IPS-15b (cell line): ENCODE data around the gene PPP1R3D.

Experiments
- H3K27me3 ChIP-seq: one replicate; pipeline ENCODE4 v1.6.1; 2013; ENCODE audit warnings: low read length; ENCODE audit not compliant: control insufficient read depth, insufficient read depth
- H3K36me3 ChIP-seq: one replicate; pipeline ENCODE4 v1.6.1; 2013; ENCODE audit warnings: low read length; ENCODE audit not compliant: control insufficient read depth, insufficient read depth
- H3K4me1 ChIP-seq: one replicate; pipeline ENCODE4 v1.6.1; 2013; ENCODE audit warnings: mild to moderate bottlenecking, low read length; ENCODE audit not compliant: control insufficient read depth, insufficient read depth
- H3K4me3 ChIP-seq: one replicate; pipeline ENCODE4 v1.5.1; 2013; ENCODE audit warnings: low read depth, low read length
- H3K9ac ChIP-seq: one replicate; pipeline ENCODE4 v1.6.1; 2013; ENCODE audit warnings: low read depth, mild to moderate bottlenecking, low read length
- H3K9me3 ChIP-seq: one replicate; pipeline ENCODE4 v1.6.1; 2013; ENCODE audit warnings: mild to moderate bottlenecking, low read length; ENCODE audit not compliant: control insufficient read depth, insufficient read depth

Gene PPP1R3D

GRCh38 chr20:59945731-59946130 is 5.6 kb upstream of the PPP1R3D start:
- Histone ChIP-seq H3K36me3 (no peaks in the 10 kb centered on the region), H3K4me3 (no peak overlapping the region), H3K27me3 (no peaks in the 10 kb centered on the region), H3K9me3 (no peaks in the 10 kb centered on the region), H3K4me1 (no peaks in the 10 kb centered on the region), H3K9ac (peak overlapping the region; percentile 16)

GRCh38 chr20:59945175-59945574 is 5.1 kb upstream of the PPP1R3D start:
- Histone ChIP-seq H3K36me3 (no peaks in the 10 kb centered on the region), H3K4me1 (no peaks in the 10 kb centered on the region), H3K27me3 (no peaks in the 10 kb centered on the region), H3K9ac (no peak overlapping the region), H3K9me3 (no peaks in the 10 kb centered on the region), H3K4me3 (no peak overlapping the region)

DNA sequence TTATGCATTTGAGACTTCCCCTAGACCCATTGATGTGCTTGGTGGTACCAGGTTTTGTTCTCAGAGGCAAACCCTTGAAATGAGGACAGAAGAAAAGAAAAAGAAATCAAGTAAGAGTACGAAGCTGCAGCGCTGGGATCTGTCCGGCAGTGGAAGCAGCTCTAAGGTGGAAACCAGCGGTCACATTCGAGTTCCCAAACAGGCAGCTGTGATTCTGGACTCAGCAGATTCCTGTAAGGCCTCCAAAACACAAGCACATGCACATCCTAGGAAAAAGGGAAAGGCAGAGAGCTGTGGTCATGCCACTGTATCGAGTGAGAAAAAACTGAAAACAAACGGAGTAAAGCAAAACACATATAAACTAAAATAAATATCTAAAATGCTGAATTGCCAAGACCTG is 4.6 kb upstream of the PPP1R3D start:
- Histone ChIP-seq H3K9me3 (no peaks in the 10 kb centered on the region), H3K27me3 (no peaks in the 10 kb centered on the region)

GRCh38 chr20:59942245-59942644 is 2.1 kb upstream of the PPP1R3D start:
- no peaks in the 10 kb centered on the region for H3K4me1 ChIP-seq
- H3K9me3 ChIP-seq: peaks cover 4% of the 10 kb centered on the region
- peaks cover 22% of the 10 kb centered on the region for H3K27me3 ChIP-seq
- H3K36me3 ChIP-seq: peaks cover 4% of the 10 kb centered on the region
- H3K9ac ChIP-seq: no peak overlapping the region
- H3K4me3 ChIP-seq: no peak overlapping the region

More for the DNA sequence above, 4.6 kb upstream of the PPP1R3D start:
- H3K9ac ChIP-seq: no peak overlapping the region
- H3K4me3 ChIP-seq: no peak overlapping the region
- H3K36me3 ChIP-seq: no peaks in the 10 kb centered on the region
- no peaks in the 10 kb centered on the region for H3K4me1 ChIP-seq

- H3K36me3 ChIP-seq: peaks cover 4% of the 10 kb centered on the region
These were observed 820 bp upstream of the PPP1R3D start for GRCh38 chr20:59940956-59941294.

DNA sequence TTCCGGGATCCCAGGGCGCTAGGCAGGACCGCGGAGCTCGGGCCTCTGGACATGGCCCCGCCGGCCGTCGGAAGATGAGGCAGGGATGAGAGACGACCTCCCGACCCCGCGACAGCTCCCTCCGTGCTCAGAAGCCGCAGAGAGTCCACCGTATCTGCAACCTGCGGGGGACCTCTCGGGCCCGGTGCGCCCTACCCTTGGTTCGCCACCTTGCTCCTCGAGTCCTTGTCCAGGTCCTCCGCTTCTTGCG is 301 bp downstream of the PPP1R3D start:
- Histone ChIP-seq H3K27me3 (peaks cover 41% of the 10 kb centered on the region), H3K9ac (peak overlapping the region; percentile 41), H3K4me1 (no peaks in the 10 kb centered on the region), H3K4me3 (peak overlapping the region; percentile 98), H3K9me3 (peaks cover 4% of the 10 kb centered on the region), H3K36me3 (peaks cover 4% of the 10 kb centered on the region)

More at GRCh38 chr20:59940956-59941294, 820 bp upstream of the PPP1R3D start:
- Histone ChIP-seq H3K4me3 (peak overlapping the region; percentile 98), H3K9me3 (peaks cover 4% of the 10 kb centered on the region), H3K27me3 (peaks cover 29% of the 10 kb centered on the region), H3K9ac (peak overlapping the region; percentile 95), H3K4me1 (no peaks in the 10 kb centered on the region)

DNA sequence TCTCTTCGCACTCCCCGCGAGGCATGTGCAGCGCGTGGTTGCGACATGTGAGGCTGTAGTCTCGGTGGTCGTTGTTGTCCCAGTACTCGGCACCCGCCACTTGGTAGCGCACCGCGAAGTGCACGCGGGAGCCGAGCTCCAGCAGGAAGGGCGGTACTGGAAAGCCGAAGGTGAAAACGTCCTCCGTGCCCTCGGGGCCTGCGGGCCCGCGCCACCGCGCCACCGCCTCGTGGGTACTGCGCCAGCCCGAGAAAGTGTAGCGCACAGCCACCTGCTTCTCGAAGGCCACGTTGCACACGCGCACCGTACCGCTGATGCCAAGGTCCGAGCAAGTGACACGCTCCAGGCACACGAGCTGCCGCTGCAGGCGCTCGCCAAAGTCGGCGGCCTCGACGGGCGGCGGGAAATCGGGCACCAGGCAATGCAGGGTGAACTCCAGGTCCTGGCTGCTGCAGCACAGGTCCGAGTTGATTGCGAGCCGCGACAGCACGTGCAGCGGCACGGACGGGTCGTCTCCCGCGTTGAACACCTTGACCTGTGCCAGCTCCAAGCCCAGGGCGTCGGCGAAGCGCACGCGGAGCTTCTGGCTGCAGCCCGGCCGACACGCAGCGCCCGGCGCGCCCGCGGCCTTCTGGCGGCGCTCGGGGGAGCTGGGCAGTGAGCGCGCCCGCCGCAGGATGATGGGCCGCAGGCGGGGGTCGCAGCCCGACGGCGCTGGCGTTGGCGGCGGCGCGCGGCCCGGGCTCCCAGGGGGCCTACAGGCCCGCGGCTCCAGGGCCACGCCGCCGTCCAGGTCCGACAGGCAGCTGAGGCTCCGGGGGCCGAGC is 840 bp downstream of the PPP1R3D start:
- peaks cover 46% of the 10 kb centered on the region for H3K27me3 ChIP-seq
- H3K4me1 ChIP-seq: no peaks in the 10 kb centered on the region
- H3K4me3 ChIP-seq: peak overlapping the region; percentile 98
- H3K9ac ChIP-seq: peak overlapping the region; percentile 41
- H3K9me3 ChIP-seq: peaks cover 4% of the 10 kb centered on the region
- peaks cover 4% of the 10 kb centered on the region for H3K36me3 ChIP-seq

DNA sequence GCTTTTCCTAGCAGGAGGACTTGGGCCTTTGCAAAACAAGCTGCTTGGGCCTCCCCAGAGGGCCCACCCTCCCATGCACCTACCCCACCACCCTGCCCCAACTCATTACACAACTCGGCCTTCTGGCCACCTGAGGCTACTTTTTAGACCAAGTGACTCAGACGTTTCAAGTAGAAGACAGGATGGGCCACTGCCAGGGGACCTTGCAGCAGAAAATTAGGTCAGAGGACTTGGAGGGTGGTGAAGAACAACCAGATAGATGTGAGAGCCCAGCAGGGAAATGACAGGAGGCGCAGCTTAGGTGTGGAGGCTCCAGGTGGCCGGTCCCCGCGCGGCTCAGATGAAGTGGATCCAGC is 1.4 kb downstream of the PPP1R3D start:
- Histone ChIP-seq H3K9ac (no peak overlapping the region), H3K27me3 (peaks cover 48% of the 10 kb centered on the region), H3K4me3 (no peak overlapping the region), H3K9me3 (peaks cover 4% of the 10 kb centered on the region), H3K36me3 (peaks cover 4% of the 10 kb centered on the region), H3K4me1 (no peaks in the 10 kb centered on the region)

DNA sequence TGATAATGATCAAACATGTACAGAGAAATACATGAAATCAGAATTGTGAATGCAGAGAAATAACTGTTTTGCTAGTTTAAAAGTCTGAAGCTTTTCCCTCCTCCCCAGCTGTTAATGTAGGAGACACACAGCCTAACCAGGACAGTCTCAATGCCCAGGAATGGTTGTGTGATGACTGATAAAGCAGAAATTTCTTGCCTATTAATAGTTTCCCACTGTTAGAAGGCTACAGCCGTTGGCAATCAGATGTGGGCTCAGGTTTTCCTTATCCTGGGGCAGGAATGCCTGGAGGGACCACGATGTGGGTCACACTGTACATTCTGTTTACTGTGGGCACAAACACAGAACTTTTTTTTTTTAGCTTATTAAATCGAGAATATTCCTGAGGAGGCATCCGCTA is 1.9 kb downstream of the PPP1R3D start:
- Histone ChIP-seq H3K9ac (no peak overlapping the region), H3K9me3 (peaks cover 4% of the 10 kb centered on the region), H3K4me1 (no peaks in the 10 kb centered on the region), H3K27me3 (peaks cover 48% of the 10 kb centered on the region), H3K36me3 (peaks cover 4% of the 10 kb centered on the region), H3K4me3 (no peak overlapping the region)

DNA sequence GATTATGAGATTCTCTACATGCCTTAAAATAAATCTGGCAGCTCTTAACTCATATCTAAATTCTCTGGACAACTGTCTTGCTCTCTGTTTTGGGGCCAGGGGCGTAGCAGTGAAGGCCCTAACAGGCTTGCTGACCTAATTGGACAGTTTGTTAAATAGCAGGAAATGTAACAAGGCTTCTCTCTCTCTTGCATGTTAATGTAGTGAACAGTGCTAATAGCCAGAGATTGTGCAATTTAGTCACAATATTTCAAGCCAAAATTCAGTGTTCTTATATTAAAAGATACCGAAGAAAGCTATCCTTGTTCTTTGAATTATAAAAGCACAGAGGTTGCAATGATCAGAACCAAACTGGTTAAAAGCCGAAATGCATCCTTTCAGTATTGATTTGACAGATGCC is 3.0 kb downstream of the PPP1R3D start:
- Histone ChIP-seq H3K9ac (no peak overlapping the region), H3K4me3 (no peak overlapping the region), H3K4me1 (no peaks in the 10 kb centered on the region), H3K36me3 (peaks cover 4% of the 10 kb centered on the region), H3K27me3 (peaks cover 48% of the 10 kb centered on the region), H3K9me3 (peaks cover 4% of the 10 kb centered on the region)

DNA sequence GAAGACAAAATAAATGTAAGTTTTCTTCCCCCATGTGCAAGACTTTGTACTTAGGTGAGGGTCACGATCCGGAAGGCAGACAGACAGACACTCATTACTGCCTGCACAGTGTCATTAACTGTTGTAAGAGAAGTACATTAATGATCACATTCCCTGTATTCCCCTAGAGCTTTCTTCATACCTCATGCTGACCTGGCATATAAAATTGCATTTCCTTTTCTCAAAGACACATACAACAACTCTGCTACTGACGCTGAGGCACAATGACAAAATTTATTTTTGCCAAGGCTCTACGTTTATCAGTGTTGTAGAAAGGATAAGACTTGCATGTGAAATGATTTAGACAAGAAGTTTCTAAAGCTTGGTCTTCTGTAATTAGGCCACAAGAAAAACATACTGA is 3.7 kb downstream of the PPP1R3D start:
- H3K27me3 ChIP-seq: peaks cover 51% of the 10 kb centered on the region

GRCh38 chr20:59935457-59936185 is 4.5 kb downstream of the PPP1R3D start:
- Histone ChIP-seq H3K4me1 (no peaks in the 10 kb centered on the region), H3K4me3 (no peak overlapping the region), H3K36me3 (peaks cover 4% of the 10 kb centered on the region), H3K27me3 (peaks cover 51% of the 10 kb centered on the region), H3K9ac (no peak overlapping the region), H3K9me3 (peaks cover 4% of the 10 kb centered on the region)

More for the DNA sequence above, 3.7 kb downstream of the PPP1R3D start:
- Histone ChIP-seq H3K4me1 (no peaks in the 10 kb centered on the region), H3K36me3 (peaks cover 4% of the 10 kb centered on the region), H3K4me3 (no peak overlapping the region), H3K9ac (no peak overlapping the region), H3K9me3 (peaks cover 4% of the 10 kb centered on the region)
